DND-41 (cell line): ENCODE measurements around the gene XKR7.

Source experiments
- ATAC-seq: fragments of 200-7000 bp; cut with Tn5 transposase; 3 replicates; pipeline ENCODE4 v1.9.1; 2021; ENCODE audit warnings: low read depth; ENCODE audit not compliant: insufficient read depth
- DNase-seq: peaks from one replicate; pipeline ENCODE4 v3.0.0-alpha.2; 2020
- H2AFZ ChIP-seq: 2 replicates; pipeline ENCODE4 v1.6.0; 2012; ENCODE audit warnings: low read depth, low read length
- H3K27ac ChIP-seq: 2 replicates; pipeline ENCODE4 v1.5.1; 2012; ENCODE audit warnings: low read length, inconsistent platforms
- H3K27me3 ChIP-seq: fragments of 200-600 bp; sonication (generic); 2 replicates; pipeline ENCODE4 v1.6.0; 2012; ENCODE audit warnings: low read length, mild to moderate bottlenecking, inconsistent platforms; ENCODE audit not compliant: insufficient read depth, poor library complexity
- H3K36me3 ChIP-seq: 2 replicates; pipeline ENCODE4 v1.5.1; 2012; ENCODE audit warnings: low read length, inconsistent platforms; ENCODE audit not compliant: insufficient read depth
- H3K4me1 ChIP-seq: 2 replicates; pipeline ENCODE4 v1.5.1; 2012; ENCODE audit warnings: mild to moderate bottlenecking, low read length; ENCODE audit not compliant: insufficient read depth
- H3K4me2 ChIP-seq: 2 replicates; pipeline ENCODE4 v1.6.0; 2012; ENCODE audit warnings: mild to moderate bottlenecking, moderate library complexity, low read length, inconsistent platforms; ENCODE audit not compliant: insufficient read depth
- H3K4me3 ChIP-seq, 2 experiments: fragments of 200-600 bp in 1 of 2; shearing (Covaris generic) in 1 of 2; 2 replicates each; pipeline ENCODE4 v1.5.1; 2012 to 2016; ENCODE audit warnings: inconsistent platforms in 2 of 2, low read length in 2 of 2, mild to moderate bottlenecking in 2 of 2, low read depth in 1 of 2, moderate library complexity in 1 of 2
- H3K79me2 ChIP-seq: 2 replicates; pipeline ENCODE4 v1.6.0; 2012; ENCODE audit warnings: low read length, inconsistent platforms; ENCODE audit not compliant: insufficient read depth
- H3K9ac ChIP-seq: 2 replicates; pipeline ENCODE4 v1.6.0; 2012; ENCODE audit warnings: low read depth, mild to moderate bottlenecking, inconsistent platforms, low read length, moderate library complexity
- H3K9me3 ChIP-seq: 2 replicates; pipeline ENCODE4 v1.5.1; 2012; ENCODE audit warnings: low read length, moderate library complexity, mild to moderate bottlenecking, inconsistent platforms; ENCODE audit not compliant: insufficient read depth, severe bottlenecking
- H4K20me1 ChIP-seq: 2 replicates; pipeline ENCODE4 v1.6.0; 2012; ENCODE audit warnings: low read length; ENCODE audit not compliant: insufficient read depth
- EZH2 ChIP-seq: IDR thresholded peaks from 3 replicates; pipeline ENCODE4 v1.6.1; 2012; ENCODE audit warnings: borderline replicate concordance, low read depth, mild to moderate bottlenecking, moderate library complexity, low read length, inconsistent platforms; ENCODE audit not compliant: severe bottlenecking
- TF ChIP-seq, protein P1 (sequence below): IDR thresholded peaks from 2 replicates; pipeline ENCODE4 v1.5.1; 2012; ENCODE audit warnings: borderline replicate concordance, low read length, moderate library complexity, mild to moderate bottlenecking; ENCODE audit not compliant: poor library complexity, severe bottlenecking; ENCODE audit errors: extremely low read depth

Gene XKR7

DNA sequence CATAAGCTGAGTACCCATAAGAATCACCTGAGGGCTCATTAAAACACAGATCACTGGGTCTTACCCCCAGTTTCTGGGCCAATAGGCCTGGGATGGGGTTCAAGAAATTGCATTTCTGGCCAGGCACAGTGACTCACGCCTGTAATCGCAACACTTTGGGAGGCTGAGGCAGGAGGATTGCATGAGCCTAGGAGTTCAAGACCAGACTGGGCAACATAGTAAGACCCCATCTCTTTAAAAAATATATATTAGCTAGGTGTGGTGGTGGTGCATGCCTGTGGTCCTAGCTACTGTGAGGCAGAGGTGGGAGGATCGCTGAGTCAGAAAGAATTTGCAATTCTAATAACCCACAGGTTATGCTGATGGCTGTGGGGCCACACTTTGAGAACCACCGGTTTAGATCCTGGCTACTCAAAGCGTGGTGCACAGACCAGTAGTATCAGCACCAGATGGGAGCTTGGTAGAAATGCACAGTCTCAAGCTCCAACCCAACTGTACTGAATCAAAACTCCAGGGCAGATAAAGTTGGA is 44.3 kb downstream of the XKR7 start:
- no peak for TF ChIP-seq EZH2
- TF ChIP-seq, protein P1, sequence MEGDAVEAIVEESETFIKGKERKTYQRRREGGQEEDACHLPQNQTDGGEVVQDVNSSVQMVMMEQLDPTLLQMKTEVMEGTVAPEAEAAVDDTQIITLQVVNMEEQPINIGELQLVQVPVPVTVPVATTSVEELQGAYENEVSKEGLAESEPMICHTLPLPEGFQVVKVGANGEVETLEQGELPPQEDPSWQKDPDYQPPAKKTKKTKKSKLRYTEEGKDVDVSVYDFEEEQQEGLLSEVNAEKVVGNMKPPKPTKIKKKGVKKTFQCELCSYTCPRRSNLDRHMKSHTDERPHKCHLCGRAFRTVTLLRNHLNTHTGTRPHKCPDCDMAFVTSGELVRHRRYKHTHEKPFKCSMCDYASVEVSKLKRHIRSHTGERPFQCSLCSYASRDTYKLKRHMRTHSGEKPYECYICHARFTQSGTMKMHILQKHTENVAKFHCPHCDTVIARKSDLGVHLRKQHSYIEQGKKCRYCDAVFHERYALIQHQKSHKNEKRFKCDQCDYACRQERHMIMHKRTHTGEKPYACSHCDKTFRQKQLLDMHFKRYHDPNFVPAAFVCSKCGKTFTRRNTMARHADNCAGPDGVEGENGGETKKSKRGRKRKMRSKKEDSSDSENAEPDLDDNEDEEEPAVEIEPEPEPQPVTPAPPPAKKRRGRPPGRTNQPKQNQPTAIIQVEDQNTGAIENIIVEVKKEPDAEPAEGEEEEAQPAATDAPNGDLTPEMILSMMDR: no peak
- Histone ChIP-seq H3K4me1 (no peaks in the 10 kb centered on the region), H3K27ac (no peak overlapping the region), H3K4me2 (no peak overlapping the region), H3K27me3 (peaks cover 4% of the 10 kb centered on the region), H4K20me1 (peaks cover 2% of the 10 kb centered on the region; the same call in 1 of the 2 replicates), H3K9me3 (no peaks in the 10 kb centered on the region), H3K4me3 (no peak overlapping the region), H3K79me2 (no peaks in the 10 kb centered on the region), H2AFZ (no peak overlapping the region), H3K9ac (no peak overlapping the region), H3K36me3 (no peaks in the 10 kb centered on the region)
- DNase-seq (no peak), ATAC-seq (no peak)

DNA sequence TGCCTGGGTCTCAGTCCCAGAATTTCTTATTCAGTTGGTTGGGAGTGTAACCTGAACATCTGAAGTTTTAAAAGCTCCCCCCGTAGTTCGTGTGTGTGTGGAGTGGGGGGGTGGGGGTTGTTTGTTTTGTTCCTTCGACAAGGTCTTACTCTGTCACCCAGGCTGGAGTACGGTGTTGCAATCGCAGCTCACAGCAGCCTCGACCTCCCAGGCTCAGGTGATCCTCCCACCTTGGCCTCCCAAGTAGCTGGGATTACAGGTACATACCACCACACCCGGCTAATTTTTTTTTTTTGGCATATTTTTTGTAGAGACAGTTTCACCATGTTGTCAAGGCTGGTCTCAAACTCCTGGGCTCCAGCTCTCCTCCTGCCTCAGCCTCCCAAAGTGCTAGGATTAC is 45.4 kb downstream of the XKR7 start:
- Histone ChIP-seq H3K36me3 (no peaks in the 10 kb centered on the region), H4K20me1 (peaks cover 2% of the 10 kb centered on the region; the same call in 1 of the 2 replicates), H3K9ac (no peak overlapping the region), H3K4me3 (no peak overlapping the region), H3K9me3 (no peaks in the 10 kb centered on the region), H3K27ac (no peak overlapping the region), H3K4me1 (no peaks in the 10 kb centered on the region), H3K79me2 (no peaks in the 10 kb centered on the region), H2AFZ (no peak overlapping the region), H3K27me3 (peaks cover 4% of the 10 kb centered on the region), H3K4me2 (no peak overlapping the region)
- DNase-seq (no peak), ATAC-seq (no peak)
- TF ChIP-seq, protein P1: no peak
- TF ChIP-seq EZH2: no peak

DNA sequence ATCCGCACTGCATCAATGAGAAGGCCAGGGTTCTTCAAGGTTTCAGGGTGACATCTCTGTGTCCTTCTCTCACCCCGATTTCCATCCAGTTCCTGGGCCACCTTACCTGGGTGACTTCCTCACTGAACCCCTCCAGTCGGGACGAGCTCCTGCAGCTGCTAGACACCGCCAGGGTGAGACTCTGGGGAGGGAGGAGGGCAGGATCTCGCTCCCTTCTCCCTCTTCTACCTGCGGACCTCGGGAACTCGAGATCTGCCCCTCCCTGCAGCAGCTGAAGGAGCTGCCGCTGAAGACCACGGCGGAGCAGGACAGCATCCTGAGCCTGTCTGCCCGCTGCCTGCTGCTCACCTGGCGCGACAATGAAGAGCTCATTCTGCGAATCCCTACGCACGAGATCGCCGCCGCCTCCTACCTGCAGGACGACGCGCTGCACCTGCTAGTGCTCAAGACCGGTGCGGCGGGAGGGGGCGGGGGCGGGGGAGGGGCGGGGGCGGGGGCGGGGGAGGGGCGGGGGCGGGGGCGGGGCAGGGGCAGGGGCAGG is 49.8 kb downstream of the XKR7 start:
- Histone ChIP-seq H3K4me2 (no peak overlapping the region), H3K4me1 (0 out of 2 replicates have a peak, but pooled peaks cover 3% of the 10 kb centered on the region), H3K36me3 (no peaks in the 10 kb centered on the region), H3K27me3 (no peaks in the 10 kb centered on the region), H3K9ac (no peak overlapping the region), H3K4me3 (no peak overlapping the region), H2AFZ (no peak overlapping the region), H3K9me3 (no peaks in the 10 kb centered on the region), H4K20me1 (no peaks in the 10 kb centered on the region; the same call in 1 of the 2 replicates), H3K27ac (no peak overlapping the region), H3K79me2 (no peaks in the 10 kb centered on the region)
- ATAC-seq: no peak
- no peak for DNase-seq
- no peak for TF ChIP-seq EZH2
- TF ChIP-seq, protein P1: no peak
